Measurements from ENCODE around the gene NUMA1.

NUMA1 gene

DNA sequence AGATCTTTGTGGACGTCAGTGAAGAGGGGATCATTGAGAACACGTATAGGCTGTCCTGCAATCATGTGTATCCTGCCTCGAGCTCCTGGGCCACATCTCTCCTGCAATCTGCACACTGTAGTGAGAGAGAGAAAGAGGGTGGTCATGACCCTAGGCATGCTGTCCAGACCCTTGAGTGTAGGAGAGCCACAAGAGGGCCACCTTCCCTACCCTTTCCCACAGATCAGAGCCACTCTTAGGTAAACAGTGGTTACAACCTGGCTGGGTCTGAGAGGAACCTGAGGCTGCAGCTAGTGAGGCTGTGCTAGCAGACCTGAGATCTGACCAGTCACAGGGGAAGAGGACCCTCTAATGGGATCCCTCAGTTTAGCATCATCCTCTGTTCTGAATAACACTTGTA, 85.6 kb downstream of the NUMA1 start:
- peaks cover 19% of the 10 kb centered on the region for H3K36me3 ChIP-seq (ENCODE audit: insufficient read depth, low read length)
- H3K27me3 ChIP-seq (ENCODE audit: control insufficient read depth, insufficient read depth, low read length), result no peaks in the 10 kb centered on the region
- H3K4me2 ChIP-seq (ENCODE audit: low read length), result no peak overlapping the region
- H3K9me3 ChIP-seq (replicated peaks; ENCODE audit: low read length), result no peaks in the 10 kb centered on the region
- no peak overlapping the region for H3K4me3 ChIP-seq (ENCODE audit: low read length)
- H3K4me1 ChIP-seq (ENCODE audit: control insufficient read depth, insufficient read depth, low read length), result peaks cover 5% of the 10 kb centered on the region
- no peak overlapping the region for H3K9ac ChIP-seq (ENCODE audit: low read depth, low read length)

DNA sequence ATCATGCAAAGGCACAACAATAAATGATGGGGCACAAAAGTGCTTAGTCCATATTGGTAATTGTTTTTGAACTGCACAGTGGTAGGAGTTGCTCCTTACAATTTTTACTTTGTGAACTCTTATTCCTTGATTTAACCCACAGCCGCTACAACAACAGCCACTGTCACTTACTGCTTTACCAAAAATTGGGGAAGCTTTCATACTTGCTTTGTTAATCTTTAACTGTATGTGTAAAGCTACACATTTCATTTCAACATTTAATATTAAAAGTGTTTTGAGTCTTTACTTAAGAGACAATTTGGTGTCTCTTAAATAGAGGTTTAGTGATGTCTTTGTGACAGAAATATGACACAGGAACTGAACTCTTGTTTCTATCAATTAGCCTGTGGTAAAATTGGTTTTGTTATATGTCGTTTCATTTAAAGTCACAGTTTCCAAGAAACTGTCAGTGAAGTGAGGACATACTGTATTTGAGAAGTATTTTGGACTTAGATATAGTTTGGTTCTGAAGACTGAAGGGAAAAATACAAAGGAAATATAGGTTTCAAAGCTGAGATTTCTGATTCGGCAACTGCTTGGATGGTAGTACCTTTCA, 88.1 kb downstream of the NUMA1 start:
- H3K4me3 ChIP-seq (ENCODE audit: low read length), result no peak overlapping the region
- H3K36me3 ChIP-seq (ENCODE audit: insufficient read depth, low read length), result peaks cover 24% of the 10 kb centered on the region
- H3K9me3 ChIP-seq (replicated peaks; ENCODE audit: low read length), result no peaks in the 10 kb centered on the region
- H3K9ac ChIP-seq (ENCODE audit: low read depth, low read length), result no peak overlapping the region
- H3K4me2 ChIP-seq (ENCODE audit: low read length), result no peak overlapping the region
- no peaks in the 10 kb centered on the region for H3K27me3 ChIP-seq (ENCODE audit: control insufficient read depth, insufficient read depth, low read length)
- peaks cover 11% of the 10 kb centered on the region for H3K4me1 ChIP-seq (ENCODE audit: control insufficient read depth, insufficient read depth, low read length)

DNA sequence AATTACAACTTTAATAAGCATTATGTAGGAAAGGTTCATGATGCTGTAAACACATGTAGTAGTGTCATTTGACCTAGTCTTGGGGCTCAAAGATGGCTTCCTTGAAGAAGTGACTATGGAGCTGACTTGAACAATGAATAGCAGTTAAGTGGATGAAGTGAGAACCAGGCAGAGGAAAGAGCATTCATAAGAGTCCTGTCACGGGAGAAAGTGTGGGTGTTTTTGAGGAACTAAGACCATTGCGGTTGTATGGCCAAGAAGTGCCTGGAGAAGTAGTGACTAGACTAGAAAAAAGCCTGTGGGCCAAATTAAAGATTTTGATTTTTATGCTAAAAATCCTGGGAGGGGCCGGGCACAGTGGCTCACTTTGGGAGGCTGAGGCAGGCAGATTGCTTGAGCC, 88.8 kb downstream of the NUMA1 start:
- Histone ChIP-seq H3K9me3 (replicated peaks; ENCODE audit: low read length) (no peaks in the 10 kb centered on the region), H3K4me1 (ENCODE audit: control insufficient read depth, insufficient read depth, low read length) (peaks cover 11% of the 10 kb centered on the region), H3K36me3 (ENCODE audit: insufficient read depth, low read length) (peaks cover 25% of the 10 kb centered on the region), H3K4me3 (ENCODE audit: low read length) (no peak overlapping the region), H3K4me2 (ENCODE audit: low read length) (no peak overlapping the region), H3K27me3 (ENCODE audit: control insufficient read depth, insufficient read depth, low read length) (no peaks in the 10 kb centered on the region), H3K9ac (ENCODE audit: low read depth, low read length) (no peak overlapping the region)

DNA sequence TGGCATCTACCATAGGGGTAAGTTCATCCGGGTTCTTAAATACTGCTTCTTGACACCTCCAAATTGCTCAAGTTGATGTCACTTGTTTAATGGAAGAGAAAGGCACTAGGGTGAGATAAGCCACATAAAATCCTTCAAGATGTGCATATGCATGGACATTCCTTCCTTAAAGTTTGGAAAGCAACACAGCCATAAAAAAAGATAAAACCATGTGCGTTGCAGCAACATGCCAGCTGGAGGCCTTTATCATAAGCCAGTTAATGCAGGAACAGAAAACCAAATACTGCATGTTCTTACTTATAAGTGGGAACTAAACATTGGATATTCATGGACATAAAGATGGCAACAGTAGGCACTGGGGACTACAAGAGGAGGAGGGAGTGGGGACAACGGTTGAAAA, 89.6 kb downstream of the NUMA1 start:
- Histone ChIP-seq H3K4me1 (ENCODE audit: control insufficient read depth, insufficient read depth, low read length) (peaks cover 11% of the 10 kb centered on the region), H3K9ac (ENCODE audit: low read depth, low read length) (no peak overlapping the region), H3K4me3 (ENCODE audit: low read length) (no peak overlapping the region), H3K9me3 (replicated peaks; ENCODE audit: low read length) (no peaks in the 10 kb centered on the region), H3K4me2 (ENCODE audit: low read length) (no peak overlapping the region), H3K27me3 (ENCODE audit: control insufficient read depth, insufficient read depth, low read length) (no peaks in the 10 kb centered on the region), H3K36me3 (ENCODE audit: insufficient read depth, low read length) (peaks cover 25% of the 10 kb centered on the region)

DNA sequence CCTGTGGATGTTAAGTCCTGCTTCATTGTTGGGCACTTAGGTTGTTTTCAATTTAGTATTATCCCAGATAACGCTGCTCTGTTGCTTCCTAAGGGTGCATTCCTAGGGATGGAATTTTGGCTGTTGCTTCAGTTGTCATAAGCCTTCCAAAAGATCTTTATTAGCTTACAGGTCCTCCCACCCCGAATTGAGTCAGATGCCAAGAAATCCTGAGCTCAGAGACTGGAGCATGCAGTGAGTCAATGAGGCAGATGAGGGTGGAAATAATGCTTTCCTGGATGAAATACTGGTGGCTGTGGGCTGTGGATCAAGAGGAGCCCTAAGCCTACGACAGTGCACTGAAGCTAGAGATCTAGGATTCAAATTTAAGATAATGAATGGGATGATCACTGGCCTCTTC, 92.3 kb downstream of the NUMA1 start:
- Histone ChIP-seq H3K9ac (ENCODE audit: low read depth, low read length) (no peak overlapping the region), H3K27me3 (ENCODE audit: control insufficient read depth, insufficient read depth, low read length) (no peaks in the 10 kb centered on the region), H3K4me1 (ENCODE audit: control insufficient read depth, insufficient read depth, low read length) (peaks cover 11% of the 10 kb centered on the region), H3K4me2 (ENCODE audit: low read length) (peak overlapping the region; percentile 38), H3K9me3 (replicated peaks; ENCODE audit: low read length) (no peaks in the 10 kb centered on the region), H3K36me3 (ENCODE audit: insufficient read depth, low read length) (peaks cover 24% of the 10 kb centered on the region), H3K4me3 (ENCODE audit: low read length) (no peak overlapping the region)

DNA sequence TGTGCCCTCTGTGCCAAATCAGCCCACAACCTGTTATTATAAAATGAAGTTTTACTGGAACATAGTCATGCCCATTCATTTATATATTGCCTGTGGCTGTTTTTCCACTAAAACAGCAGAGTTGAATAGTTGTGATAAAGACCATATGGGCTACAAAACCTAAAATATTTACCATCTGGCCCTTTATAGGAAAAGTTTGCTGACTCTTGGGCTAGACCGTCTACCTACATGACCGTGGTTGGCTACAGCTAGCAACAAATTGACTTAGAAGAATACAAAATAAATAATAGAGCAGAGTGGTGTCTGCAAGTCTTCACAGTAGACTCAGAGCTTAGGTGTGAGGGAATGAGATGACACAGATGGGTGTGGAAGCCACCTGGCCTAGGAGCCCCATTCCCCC, 92.8 kb downstream of the NUMA1 start:
- peaks cover 25% of the 10 kb centered on the region for H3K36me3 ChIP-seq (ENCODE audit: insufficient read depth, low read length)
- no peak overlapping the region for H3K9ac ChIP-seq (ENCODE audit: low read depth, low read length)
- H3K4me1 ChIP-seq (ENCODE audit: control insufficient read depth, insufficient read depth, low read length), result peaks cover 11% of the 10 kb centered on the region
- H3K4me3 ChIP-seq (ENCODE audit: low read length), result no peak overlapping the region
- H3K9me3 ChIP-seq (replicated peaks; ENCODE audit: low read length), result no peaks in the 10 kb centered on the region
- H3K4me2 ChIP-seq (ENCODE audit: low read length), result peak overlapping the region; percentile 38
- no peaks in the 10 kb centered on the region for H3K27me3 ChIP-seq (ENCODE audit: control insufficient read depth, insufficient read depth, low read length)

DNA sequence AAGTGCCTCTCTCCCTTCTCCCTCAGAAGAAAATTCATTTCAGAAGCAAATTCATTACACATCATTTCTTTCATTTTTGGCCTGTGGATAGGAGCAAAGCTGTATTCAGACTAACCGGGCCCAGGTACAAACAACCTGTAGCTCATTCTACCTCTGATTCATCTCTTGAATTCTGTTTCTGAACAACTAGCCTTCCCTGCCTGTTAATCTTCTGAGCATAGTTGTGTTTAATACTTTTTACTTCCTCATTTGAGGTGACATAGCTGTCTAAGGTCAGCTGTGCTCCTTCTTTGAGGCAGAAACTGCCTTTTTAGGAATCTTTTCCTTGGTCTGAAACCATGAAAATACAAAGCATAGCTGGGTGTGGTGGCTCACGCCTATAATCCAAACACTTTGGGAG, 94.2 kb downstream of the NUMA1 start:
- H3K4me1 ChIP-seq (ENCODE audit: control insufficient read depth, insufficient read depth, low read length), result peaks cover 11% of the 10 kb centered on the region
- no peaks in the 10 kb centered on the region for H3K9me3 ChIP-seq (replicated peaks; ENCODE audit: low read length)
- no peaks in the 10 kb centered on the region for H3K27me3 ChIP-seq (ENCODE audit: control insufficient read depth, insufficient read depth, low read length)

DNA sequence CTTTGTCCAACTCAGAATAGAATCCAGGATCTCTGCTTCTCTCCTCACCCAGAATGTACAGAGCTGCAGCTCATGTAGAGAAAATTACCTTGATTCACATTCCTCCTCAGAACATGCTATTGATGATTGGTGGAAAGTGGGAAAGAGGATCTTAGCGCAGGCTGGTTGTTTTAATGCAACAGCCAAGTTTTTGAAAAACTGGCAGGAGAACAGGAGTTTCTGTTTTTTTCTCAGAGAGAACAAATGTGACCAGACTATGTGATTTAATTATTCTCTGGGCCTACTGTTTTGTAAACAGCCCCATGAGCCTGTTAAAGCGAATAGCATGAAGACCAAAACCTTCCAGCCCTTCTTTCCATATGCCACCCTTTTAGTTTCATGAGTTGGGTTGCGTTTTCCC, 100.7 kb downstream of the NUMA1 start:
- Histone ChIP-seq H3K36me3 (ENCODE audit: insufficient read depth, low read length) (peaks cover 21% of the 10 kb centered on the region), H3K9ac (ENCODE audit: low read depth, low read length) (no peak overlapping the region), H3K27me3 (ENCODE audit: control insufficient read depth, insufficient read depth, low read length) (no peaks in the 10 kb centered on the region), H3K4me1 (ENCODE audit: control insufficient read depth, insufficient read depth, low read length) (no peaks in the 10 kb centered on the region), H3K9me3 (replicated peaks; ENCODE audit: low read length) (no peaks in the 10 kb centered on the region), H3K4me2 (ENCODE audit: low read length) (no peak overlapping the region), H3K4me3 (ENCODE audit: low read length) (no peak overlapping the region)

More for the DNA sequence above, 94.2 kb downstream of the NUMA1 start:
- H3K4me2 ChIP-seq (ENCODE audit: low read length), result no peak overlapping the region
- H3K4me3 ChIP-seq (ENCODE audit: low read length), result no peak overlapping the region
- H3K36me3 ChIP-seq (ENCODE audit: insufficient read depth, low read length), result peaks cover 26% of the 10 kb centered on the region
- no peak overlapping the region for H3K9ac ChIP-seq (ENCODE audit: low read depth, low read length)

DNA sequence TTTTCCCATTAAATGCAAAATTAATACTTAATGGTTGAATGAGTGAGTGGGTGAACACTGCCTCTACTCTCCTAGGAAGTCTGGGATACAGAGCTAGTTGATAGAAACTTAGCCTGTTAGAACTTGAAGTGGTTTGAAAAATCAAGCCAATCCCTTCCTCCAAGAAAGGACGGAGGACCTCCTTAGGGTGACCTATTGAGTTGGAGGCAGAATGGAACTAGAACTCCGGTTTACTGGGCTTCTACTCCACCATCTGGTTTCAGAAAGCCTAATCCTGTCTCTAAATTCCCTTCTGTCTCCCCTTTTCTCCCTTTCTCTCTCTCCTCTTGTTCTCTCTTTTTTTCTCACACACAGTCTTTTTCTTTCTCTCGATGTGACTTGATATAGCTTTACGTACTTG, 101.2 kb downstream of the NUMA1 start:
- Histone ChIP-seq H3K27me3 (ENCODE audit: control insufficient read depth, insufficient read depth, low read length) (no peaks in the 10 kb centered on the region), H3K9ac (ENCODE audit: low read depth, low read length) (no peak overlapping the region), H3K4me1 (ENCODE audit: control insufficient read depth, insufficient read depth, low read length) (no peaks in the 10 kb centered on the region), H3K36me3 (ENCODE audit: insufficient read depth, low read length) (peaks cover 21% of the 10 kb centered on the region), H3K4me2 (ENCODE audit: low read length) (no peak overlapping the region), H3K4me3 (ENCODE audit: low read length) (no peak overlapping the region), H3K9me3 (replicated peaks; ENCODE audit: low read length) (no peaks in the 10 kb centered on the region)

DNA sequence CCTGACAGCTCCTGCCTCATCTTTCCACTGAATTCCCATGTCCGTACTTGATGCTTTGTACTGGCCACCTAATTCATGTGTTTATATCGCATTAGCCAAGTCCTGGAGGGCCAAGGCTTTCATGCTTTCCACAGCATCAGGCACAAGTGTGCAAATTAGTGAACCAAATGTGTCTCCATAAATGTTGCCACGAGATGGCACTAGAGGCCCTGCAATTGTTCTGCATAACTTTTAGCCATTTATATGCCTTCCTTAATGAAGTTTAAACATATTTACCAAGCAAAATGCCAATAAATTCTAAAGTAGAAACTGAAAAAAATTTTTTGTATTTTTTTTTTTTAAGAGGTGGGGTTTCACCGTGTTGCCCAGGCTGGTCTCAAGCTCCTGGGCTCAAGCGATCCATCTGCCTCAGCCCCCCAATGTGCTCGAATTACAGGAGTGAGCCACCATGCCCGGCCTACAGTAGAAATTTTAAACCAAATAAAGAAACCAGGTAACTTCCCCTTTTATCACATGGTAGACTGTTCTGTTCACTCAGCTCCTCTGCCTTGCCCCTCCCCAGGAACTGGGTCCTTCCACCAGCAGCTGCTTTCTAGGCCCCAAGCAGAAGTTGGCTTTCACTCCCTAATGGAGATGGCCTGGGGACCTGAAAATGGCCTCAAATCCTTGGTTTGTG, 102.5 kb downstream of the NUMA1 start:
- Histone ChIP-seq H3K9me3 (replicated peaks; ENCODE audit: low read length) (no peaks in the 10 kb centered on the region), H3K27me3 (ENCODE audit: control insufficient read depth, insufficient read depth, low read length) (no peaks in the 10 kb centered on the region), H3K4me3 (ENCODE audit: low read length) (no peak overlapping the region), H3K4me2 (ENCODE audit: low read length) (no peak overlapping the region), H3K36me3 (ENCODE audit: insufficient read depth, low read length) (peaks cover 14% of the 10 kb centered on the region), H3K4me1 (ENCODE audit: control insufficient read depth, insufficient read depth, low read length) (no peaks in the 10 kb centered on the region), H3K9ac (ENCODE audit: low read depth, low read length) (no peak overlapping the region)

DNA sequence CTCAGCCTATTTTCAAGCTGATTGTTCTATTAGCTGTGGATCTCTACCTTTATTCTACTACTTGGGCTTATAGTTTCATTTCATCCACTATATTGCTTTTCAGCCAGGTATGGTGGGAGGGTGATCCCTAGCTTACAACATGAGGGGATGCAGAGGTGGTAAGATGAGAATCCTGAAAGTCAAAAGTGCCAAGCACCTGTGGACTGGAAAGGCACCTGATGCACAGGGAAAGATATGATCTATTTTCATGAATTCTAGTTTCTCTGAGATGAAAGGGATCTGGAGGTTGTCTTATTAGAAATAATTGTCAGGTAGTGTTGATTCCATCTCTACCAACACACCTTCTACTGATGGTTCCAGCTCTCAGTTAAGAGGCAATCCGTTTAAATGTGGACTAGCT, 103.3 kb downstream of the NUMA1 start:
- H3K36me3 ChIP-seq (ENCODE audit: insufficient read depth, low read length), result peaks cover 10% of the 10 kb centered on the region
- no peaks in the 10 kb centered on the region for H3K27me3 ChIP-seq (ENCODE audit: control insufficient read depth, insufficient read depth, low read length)
- no peak overlapping the region for H3K4me2 ChIP-seq (ENCODE audit: low read length)
- H3K9ac ChIP-seq (ENCODE audit: low read depth, low read length), result no peak overlapping the region
- no peaks in the 10 kb centered on the region for H3K4me1 ChIP-seq (ENCODE audit: control insufficient read depth, insufficient read depth, low read length)
- H3K9me3 ChIP-seq (replicated peaks; ENCODE audit: low read length), result no peaks in the 10 kb centered on the region
- no peak overlapping the region for H3K4me3 ChIP-seq (ENCODE audit: low read length)

DNA sequence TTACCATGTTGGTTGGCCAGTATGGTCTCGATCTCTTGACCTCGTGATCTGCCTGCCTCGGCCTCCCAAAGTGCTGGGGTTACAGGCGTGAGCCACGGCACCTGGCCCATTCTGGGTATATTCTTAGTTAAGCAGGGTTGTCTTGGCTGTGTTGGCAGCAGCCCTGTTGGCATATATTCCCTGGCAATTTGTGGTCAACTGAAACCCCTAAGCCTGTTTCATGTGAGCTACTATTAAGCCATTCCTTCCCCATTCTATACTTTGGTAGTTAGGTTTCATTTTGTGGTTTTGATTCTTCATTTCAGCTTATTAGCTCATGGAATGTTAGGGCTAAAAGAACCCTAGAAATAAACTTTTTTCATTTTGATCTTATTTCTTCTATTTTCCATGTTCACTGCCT, 103.8 kb downstream of the NUMA1 start:
- H3K9ac ChIP-seq (ENCODE audit: low read depth, low read length), result no peak overlapping the region
- H3K4me2 ChIP-seq (ENCODE audit: low read length), result no peak overlapping the region
- no peak overlapping the region for H3K4me3 ChIP-seq (ENCODE audit: low read length)
- no peaks in the 10 kb centered on the region for H3K27me3 ChIP-seq (ENCODE audit: control insufficient read depth, insufficient read depth, low read length)
- no peaks in the 10 kb centered on the region for H3K9me3 ChIP-seq (replicated peaks; ENCODE audit: low read length)
- H3K36me3 ChIP-seq (ENCODE audit: insufficient read depth, low read length), result peaks cover 10% of the 10 kb centered on the region
- no peaks in the 10 kb centered on the region for H3K4me1 ChIP-seq (ENCODE audit: control insufficient read depth, insufficient read depth, low read length)
